CD4-positive, alpha-beta T cell treated with Interleukin-21 for 1 hour (primary cell): ENCODE results near the gene DHX29.

Experiments
- DNase-seq: peaks from one replicate; pipeline ENCODE4 v3.0.0-alpha.2; 2020

The DHX29 gene

DNA sequence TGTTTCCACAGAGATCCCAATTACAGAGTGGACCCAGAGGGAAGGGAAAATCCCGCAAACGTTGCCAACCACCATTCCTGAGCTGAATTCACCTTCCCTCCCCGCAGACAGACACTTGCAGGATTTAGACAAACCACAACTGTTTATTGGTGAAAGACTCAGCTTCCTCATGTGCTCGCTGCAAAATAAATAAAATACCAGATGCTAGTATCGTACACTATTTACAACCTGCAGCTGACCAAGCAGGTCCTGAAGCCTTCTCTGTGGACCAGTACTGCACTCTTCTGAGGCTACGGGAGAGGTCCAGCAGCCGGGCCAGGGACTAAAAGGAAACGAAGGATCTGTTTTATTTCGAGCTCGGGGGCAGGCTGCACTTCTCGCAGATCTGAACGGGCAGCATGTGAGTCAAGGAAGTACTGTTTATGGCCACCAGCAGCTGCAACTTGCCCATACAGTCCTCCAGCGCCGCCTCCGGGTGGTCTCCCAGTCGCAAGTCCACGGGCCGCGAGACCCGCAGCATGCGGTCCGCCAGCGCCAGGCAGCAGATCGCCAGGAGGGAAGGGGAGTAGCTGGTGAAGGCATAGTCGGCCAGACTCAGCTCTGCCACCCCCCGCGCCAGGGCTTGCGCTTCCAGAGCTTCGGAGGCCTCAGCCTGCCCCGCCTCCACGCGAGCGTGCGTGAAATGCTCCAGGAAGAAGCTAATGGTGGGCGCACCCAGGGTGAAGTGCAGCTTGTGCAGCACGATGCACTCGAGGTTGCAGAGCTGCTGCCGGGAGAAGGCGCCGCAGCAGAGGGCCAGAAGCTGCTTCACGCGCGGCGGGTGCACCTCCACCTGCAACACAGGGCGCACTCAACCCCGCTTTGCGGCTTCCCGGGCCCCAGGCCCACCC is 76.2 kb downstream of the DHX29 start:
- no peak for DNase-seq

- DNase-seq = no peak
These were observed 77.3 kb downstream of the DHX29 start for GRCh38 chr5:55230086-55230629.

GRCh38 chr5:55227664-55228430 is 79.6 kb downstream of the DHX29 start:
- no peak for DNase-seq

- DNase-seq = peak; percentile 47
These were observed 80.4 kb downstream of the DHX29 start, which contains the start of gene MCIDAS for GRCh38 chr5:55226934-55227663. Gene MCIDAS, minus strand, starts transcription at chr5:55227315. Its CDS starts 177 bp downstream, at chr5:55227138.

- DNase-seq = no peak
These were observed 81.2 kb downstream of the DHX29 start for GRCh38 chr5:55226027-55226933.

DNA sequence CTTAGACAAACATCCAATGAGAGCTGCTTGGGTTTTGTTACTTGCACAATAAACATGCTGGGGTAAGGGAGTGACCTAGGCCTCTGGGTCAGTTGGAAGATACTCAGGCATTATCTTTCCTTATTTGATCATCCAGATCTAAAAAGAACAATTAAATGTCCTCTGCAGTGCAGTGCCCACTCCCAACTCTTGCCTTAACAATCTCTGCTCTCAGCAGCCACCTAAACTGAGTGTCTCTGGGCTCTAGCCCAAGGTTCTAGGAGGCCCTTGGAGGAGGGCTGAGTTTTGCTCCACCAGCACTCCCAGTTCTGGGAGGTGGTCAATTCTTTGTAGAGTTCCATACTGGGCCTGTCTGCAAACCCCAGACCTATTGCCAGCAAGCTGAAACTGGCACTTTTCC is 82.1 kb downstream of the DHX29 start:
- no peak for DNase-seq

DNA sequence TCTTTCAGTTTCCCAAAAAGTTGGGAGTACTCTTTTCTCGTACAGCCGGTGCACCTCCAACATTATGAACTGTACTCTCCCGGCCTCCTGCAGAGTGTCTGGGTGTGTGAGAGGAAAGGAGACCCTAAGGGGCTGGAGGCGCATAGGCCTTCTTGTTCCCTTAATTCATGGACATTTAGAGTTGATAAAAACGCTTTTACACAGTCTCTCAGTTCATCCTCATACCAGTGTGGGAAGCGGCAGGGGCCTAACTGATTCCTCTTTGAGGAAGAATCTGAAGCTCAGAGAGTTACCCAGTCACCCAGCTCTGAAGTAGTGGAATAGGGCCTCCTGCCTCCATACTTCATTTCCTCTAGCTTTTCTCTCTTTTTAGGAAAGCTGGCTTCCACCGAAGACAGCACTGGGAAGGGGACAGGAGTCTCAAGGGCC is 83.7 kb downstream of the DHX29 start:
- DNase-seq = no peak

DNA sequence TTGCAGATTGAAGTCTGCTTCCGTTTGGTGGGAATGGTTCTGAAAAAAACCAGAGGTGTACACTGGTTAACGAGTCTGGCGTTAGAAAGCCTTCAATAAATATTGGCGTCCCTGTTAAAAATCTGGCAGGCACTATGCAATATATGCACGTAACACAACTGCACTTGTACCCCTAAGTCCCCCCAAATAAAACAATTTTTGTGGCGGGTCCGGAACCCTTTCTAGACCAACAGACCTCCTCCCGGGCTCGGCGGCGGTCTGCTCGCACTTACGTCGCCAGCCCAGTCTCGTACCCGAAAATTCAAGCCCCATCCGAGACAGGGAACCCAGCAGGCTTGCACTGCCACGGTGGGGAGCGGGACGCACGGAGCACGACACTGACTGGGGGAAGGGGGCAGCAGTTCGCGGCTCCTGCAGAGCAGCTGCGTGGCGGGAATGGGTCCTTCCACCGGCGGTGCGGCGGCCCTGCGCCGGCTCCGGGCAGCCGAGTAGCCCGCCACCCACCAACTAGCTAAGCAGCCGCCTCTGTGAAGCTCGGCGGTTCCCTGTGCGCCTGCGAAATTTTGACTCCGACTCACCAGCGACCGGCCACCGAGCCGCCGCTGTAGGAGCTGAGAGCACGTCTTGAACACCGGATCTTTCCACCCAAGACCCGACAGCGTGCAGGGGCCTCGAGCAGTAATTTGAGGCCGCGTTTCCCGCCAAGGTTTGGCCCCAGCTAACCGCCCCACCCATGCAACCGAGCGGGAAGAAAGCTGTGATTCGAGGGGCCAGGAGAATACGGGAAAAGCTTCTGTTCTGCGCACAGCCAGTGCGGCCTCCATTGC is 84.3 kb downstream of the DHX29 start:
- DNase-seq = no peak

DNA sequence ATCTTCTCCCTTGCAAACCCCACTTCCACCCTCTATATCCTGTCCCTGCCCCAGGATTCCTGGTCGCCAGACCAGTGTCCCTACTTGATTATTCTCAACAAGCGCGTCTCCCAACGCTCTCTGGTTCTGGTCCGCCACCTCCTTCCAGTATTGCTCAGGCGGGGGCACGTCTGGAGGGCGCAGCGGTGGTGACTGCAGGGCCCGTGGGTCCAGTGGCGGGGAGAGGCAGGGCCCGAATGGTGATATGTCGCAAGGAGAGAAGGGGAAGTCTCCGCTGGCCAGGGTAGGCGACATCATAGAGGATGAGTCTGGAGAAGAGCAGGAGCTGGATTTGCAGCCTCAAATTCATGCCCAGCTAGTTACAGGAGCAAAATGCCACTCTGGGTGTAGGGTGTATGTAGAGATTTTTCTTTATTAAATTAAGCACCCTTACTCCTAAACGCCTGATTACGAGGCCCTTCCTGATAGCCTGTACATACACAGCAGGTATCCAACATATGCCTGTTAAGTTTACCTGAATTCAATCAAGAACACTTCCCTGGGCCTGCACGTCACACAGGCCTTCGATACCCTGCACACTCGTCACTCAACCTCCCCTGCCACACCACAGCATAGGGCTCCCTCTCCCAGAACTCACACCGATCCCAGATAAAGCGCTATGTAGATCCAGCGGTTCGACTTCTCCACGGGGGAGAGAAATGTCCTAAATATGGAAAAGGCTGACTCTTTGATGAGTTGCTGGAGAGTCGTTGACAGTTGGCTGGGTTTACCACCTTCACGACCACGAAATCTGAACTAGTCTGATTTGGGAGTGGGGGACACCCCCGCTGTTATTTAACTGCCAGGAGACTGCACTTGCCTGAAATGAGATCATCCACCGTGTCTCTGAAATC is 85.2 kb downstream of the DHX29 start:
- DNase-seq = no peak

- no peak for DNase-seq
These were observed 86.9 kb downstream of the DHX29 start for GRCh38 chr5:55220433-55221185.

DNA sequence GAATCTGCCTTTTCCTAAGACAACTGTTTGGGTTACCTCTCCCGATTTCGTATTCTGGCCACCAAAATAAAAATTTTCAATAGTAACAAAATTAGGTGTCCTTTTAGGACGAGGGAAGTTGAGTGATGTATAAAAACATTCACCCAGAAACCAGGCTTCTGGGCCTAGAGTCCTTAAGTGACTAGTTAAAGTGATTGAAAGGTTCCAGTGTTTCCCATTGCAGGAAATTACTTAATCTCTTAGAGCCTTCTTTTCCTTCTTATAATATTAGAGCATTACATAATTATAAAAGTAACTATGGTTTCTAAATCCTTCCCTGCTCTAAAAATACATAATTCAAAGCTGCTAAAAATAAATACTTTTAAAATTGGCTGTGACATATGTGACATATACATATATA is 87.7 kb downstream of the DHX29 start:
- DNase-seq = no peak

DNA sequence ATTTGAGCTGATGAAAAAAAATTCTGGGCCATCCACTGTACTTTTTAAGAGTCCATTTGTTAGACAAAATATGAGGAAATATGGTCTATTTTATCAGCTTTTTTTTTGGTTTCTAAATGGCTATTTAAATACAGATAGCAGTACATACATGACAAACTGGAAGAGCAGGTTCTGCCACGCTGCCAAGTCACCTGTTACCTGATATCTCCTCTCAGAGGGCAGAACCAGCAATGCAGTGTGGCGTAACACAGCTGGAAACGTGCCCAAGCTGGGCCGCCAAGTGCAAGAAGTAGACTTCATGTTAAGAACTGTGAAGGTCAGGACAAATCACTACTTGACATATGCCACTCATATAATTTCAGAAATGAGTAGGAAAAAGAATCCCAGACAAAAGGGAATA is 88.5 kb downstream of the DHX29 start:
- DNase-seq = no peak

DNA sequence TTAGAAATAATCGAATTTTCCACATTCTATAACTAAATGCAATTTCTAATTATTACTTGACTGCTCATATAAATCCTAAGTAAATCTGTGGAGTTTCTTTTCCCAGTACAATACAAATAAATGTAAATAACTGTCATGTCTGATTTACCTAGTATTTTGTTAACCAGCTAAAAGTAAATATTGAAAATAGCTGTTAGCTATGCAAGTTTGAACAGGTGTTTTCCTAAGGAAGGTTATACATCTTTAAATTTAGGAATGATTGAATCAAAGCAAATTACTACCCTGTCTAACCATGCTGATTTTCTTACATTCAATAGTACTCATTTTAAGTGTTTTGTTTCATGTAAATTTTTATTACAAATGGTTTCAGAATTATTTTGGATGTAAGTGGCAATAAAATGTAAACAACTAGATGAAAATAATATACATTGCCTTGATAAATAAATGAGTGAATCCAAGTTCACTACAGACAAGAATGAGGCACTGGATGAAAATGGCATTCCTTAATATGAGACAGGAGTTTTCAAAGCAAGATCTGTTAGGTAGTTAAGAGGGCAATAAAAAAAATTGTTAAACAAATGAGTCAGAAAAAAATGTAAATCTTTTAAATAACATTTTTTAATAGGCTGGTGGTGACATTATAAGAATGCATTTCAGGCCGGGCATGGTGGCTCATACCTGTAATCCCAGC is 96.2 kb downstream of the DHX29 start:
- DNase-seq = no peak
